IPS DF 4.7 (cell line): Measurements from ENCODE around the gene C1orf50.
A peak's percentile ranks its signal among the peaks of the same experiment; 100 is the strongest.
"Not testable (repeated sequence)": the region's sequence is repeated elsewhere in the genome, so short reads cannot be mapped to it uniquely, and the experiment has no call there.

Source experiments
- DNase-seq: peaks from one replicate; pipeline ENCODE4 v3.0.0-alpha.2; 2013; ENCODE audit warnings: low spot score; ENCODE audit errors: extremely low read depth

C1orf50 gene

GRCh38 chr1:42739753-42740700, 27.0 kb upstream of the C1orf50 start, which contains the start of gene CLDN19:
TSS of gene CLDN19 (minus strand) at chr1:42740236. CDS start at chr1:42740063, 173 bp downstream.
- peak; percentile 66 for DNase-seq

GRCh38 chr1:42740851-42741580, 26.0 kb upstream of the C1orf50 start:
- DNase-seq: no peak

GRCh38 chr1:42741706-42742105, 25.3 kb upstream of the C1orf50 start:
- DNase-seq: no peak

GRCh38 chr1:42742141-42742540, 24.9 kb upstream of the C1orf50 start:
- no peak for DNase-seq

GRCh38 chr1:42742617-42743316, 24.3 kb upstream of the C1orf50 start:
- DNase-seq: no peak

- no peak for DNase-seq
Measured at GRCh38 chr1:42743317-42744147, 23.5 kb upstream of the C1orf50 start.

- DNase-seq: no peak
Measured at GRCh38 chr1:42744148-42744413, 23.0 kb upstream of the C1orf50 start.

- no peak for DNase-seq
Measured at GRCh38 chr1:42745851-42746250, 21.2 kb upstream of the C1orf50 start.

GRCh38 chr1:42746436-42747105, 20.5 kb upstream of the C1orf50 start:
- no peak for DNase-seq

- no peak for DNase-seq
Measured at GRCh38 chr1:42747125-42747524, 19.9 kb upstream of the C1orf50 start.

- no peak for DNase-seq
Measured at GRCh38 chr1:42748021-42748420, 19.0 kb upstream of the C1orf50 start.

GRCh38 chr1:42748461-42749410, 18.3 kb upstream of the C1orf50 start:
- DNase-seq: no peak

GRCh38 chr1:42750041-42750440, 17.0 kb upstream of the C1orf50 start:
- DNase-seq: no peak

GRCh38 chr1:42751511-42752070, 15.5 kb upstream of the C1orf50 start:
- not testable (repeated sequence) for DNase-seq

GRCh38 chr1:42752284-42752683, 14.8 kb upstream of the C1orf50 start:
- DNase-seq: no peak

GRCh38 chr1:42753070-42753469, 14.0 kb upstream of the C1orf50 start:
- no peak for DNase-seq

- DNase-seq: no peak
Measured at GRCh38 chr1:42756956-42757891, 9.8 kb upstream of the C1orf50 start.

- DNase-seq: no peak
Measured at GRCh38 chr1:42757892-42758275, 9.2 kb upstream of the C1orf50 start.
